HEK293 (cell line): ENCODE data around the gene ESR2.

Source experiments
- CTCF ChIA-PET: fragments of 350-600 bp; formaldehyde crosslinking; extraction: SDS; loops from one replicate; lab custom pipeline; 2021; ENCODE audit warnings: antibody characterized with exemption; lab: Yijun Ruan, JAX
- POLR2A ChIA-PET: fragments of 300-600 bp; formaldehyde crosslinking; extraction: SDS; loops from one replicate; lab custom pipeline; 2020; ENCODE audit warnings: antibody characterized with exemption, inconsistent platforms; lab: Yijun Ruan, JAX
- H3K27ac ChIP-seq: fragments of 200-500 bp; sonication (Bioruptor generic); 2 replicates; pipeline ENCODE4 v1.5.1; 2014; ENCODE audit warnings: low read depth, low read length, control low read depth, inconsistent platforms; ENCODE audit errors: extremely low read depth
- H3K36me3 ChIP-seq, 2 experiments: fragments of 200-500 bp in 1 of 2; sonication (Bioruptor generic) in 1 of 2; 1 replicate in 1 of 2; 2 replicates in 1 of 2; pipeline ENCODE4 v1.5.1; 2014 to 2017; ENCODE audit warnings: inconsistent platforms in 2 of 2, low read length in 2 of 2; ENCODE audit not compliant: control insufficient read depth in 2 of 2, insufficient read depth in 1 of 2
- H3K4me1 ChIP-seq: fragments of 200-500 bp; sonication (Bioruptor generic); 2 replicates; pipeline ENCODE4 v1.5.1; 2014; ENCODE audit warnings: mild to moderate bottlenecking, low read length, inconsistent platforms; ENCODE audit not compliant: control insufficient read depth, insufficient read depth
- H3K4me3 ChIP-seq: 2 replicates; pipeline ENCODE4 v1.5.1; 2011; ENCODE audit warnings: low read depth, mild to moderate bottlenecking, control low read depth, low read length, moderate library complexity
- H3K9me3 ChIP-seq: fragments of 200-500 bp; sonication (Bioruptor generic); 2 replicates; pipeline ENCODE4 v1.5.1; 2014; ENCODE audit warnings: low read depth, low read length, inconsistent platforms; ENCODE audit not compliant: control insufficient read depth, insufficient read depth
- BCL11B ChIP-seq: fragments of 450-650 bp; formaldehyde crosslinking; IDR thresholded peaks from 2 replicates; pipeline ENCODE4 v1.5.1; 2016; ENCODE audit warnings: low read depth, missing biosample characterization, missing genetic modification characterization
- KLF9 ChIP-seq: fragments of 450-650 bp; formaldehyde crosslinking; IDR thresholded peaks from 2 replicates; pipeline ENCODE4 v1.5.1; 2016; ENCODE audit warnings: missing biosample characterization, missing genetic modification characterization, low read depth
- PRDM10 ChIP-seq: fragments of 450-650 bp; formaldehyde crosslinking; IDR thresholded peaks from 2 replicates; pipeline ENCODE4 v1.5.1; 2016; ENCODE audit warnings: missing biosample characterization, missing genetic modification characterization
- RBAK ChIP-seq: fragments of 450-650 bp; formaldehyde crosslinking; IDR thresholded peaks from 2 replicates; pipeline ENCODE4 v1.5.1; 2016; ENCODE audit warnings: missing biosample characterization, missing genetic modification characterization
- SP2 ChIP-seq: fragments of 450-650 bp; formaldehyde crosslinking; IDR thresholded peaks from 2 replicates; pipeline ENCODE4 v1.5.1; 2016; ENCODE audit warnings: missing biosample characterization, missing genetic modification characterization
- TCF7L2 ChIP-seq: IDR thresholded peaks from 2 replicates; pipeline ENCODE4 v1.6.1; 2011; ENCODE audit warnings: low read depth, mild to moderate bottlenecking, inconsistent platforms, low read length, moderate library complexity, borderline replicate concordance
- ZFP69B ChIP-seq: fragments of 450-650 bp; formaldehyde crosslinking; IDR thresholded peaks from 2 replicates; pipeline ENCODE4 v1.5.1; 2016; ENCODE audit warnings: missing biosample characterization, missing genetic modification characterization
- ZNF133 ChIP-seq: fragments of 450-650 bp; formaldehyde crosslinking; IDR thresholded peaks from 2 replicates; pipeline ENCODE4 v1.5.1; 2016; ENCODE audit warnings: missing biosample characterization, missing genetic modification characterization
- ZNF138 ChIP-seq: fragments of 450-650 bp; formaldehyde crosslinking; IDR thresholded peaks from 2 replicates; pipeline ENCODE4 v1.5.1; 2016; ENCODE audit warnings: missing biosample characterization, missing genetic modification characterization, borderline replicate concordance
- ZNF202 ChIP-seq: fragments of 450-650 bp; formaldehyde crosslinking; IDR thresholded peaks from 2 replicates; pipeline ENCODE4 v1.5.1; 2016; ENCODE audit warnings: missing biosample characterization, missing genetic modification characterization, borderline replicate concordance
- ZNF366 ChIP-seq: fragments of 450-650 bp; formaldehyde crosslinking; conservative IDR thresholded peaks from 2 replicates; pipeline ENCODE4 v1.5.1; 2016; ENCODE audit warnings: missing biosample characterization, missing genetic modification characterization
- ZNF473 ChIP-seq: fragments of 450-650 bp; formaldehyde crosslinking; IDR thresholded peaks from 2 replicates; pipeline ENCODE4 v1.5.1; 2017; ENCODE audit warnings: missing biosample characterization, missing genetic modification characterization
- ZNF488 ChIP-seq: fragments of 450-650 bp; formaldehyde crosslinking; IDR thresholded peaks from 2 replicates; pipeline ENCODE4 v1.5.1; 2016; ENCODE audit warnings: missing biosample characterization, missing genetic modification characterization
- ZNF549 ChIP-seq: fragments of 450-650 bp; IDR thresholded peaks from 2 replicates; pipeline ENCODE4 v1.5.1; 2018; ENCODE audit warnings: missing biosample characterization, missing genetic modification characterization, mild to moderate bottlenecking, inconsistent platforms, moderate library complexity
- ZNF558 ChIP-seq: fragments of 450-650 bp; formaldehyde crosslinking; IDR thresholded peaks from 2 replicates; pipeline ENCODE4 v1.5.1; 2016; ENCODE audit warnings: missing biosample characterization, missing genetic modification characterization
- ZNF560 ChIP-seq: fragments of 450-650 bp; formaldehyde crosslinking; IDR thresholded peaks from 2 replicates; pipeline ENCODE4 v1.5.1; 2017; ENCODE audit warnings: missing biosample characterization, missing genetic modification characterization, borderline replicate concordance
- ZNF571 ChIP-seq: fragments of 450-650 bp; formaldehyde crosslinking; IDR thresholded peaks from 2 replicates; pipeline ENCODE4 v1.5.0; 2017; ENCODE audit warnings: missing biosample characterization, missing genetic modification characterization
- ZNF830 ChIP-seq: fragments of 450-650 bp; IDR thresholded peaks from 2 replicates; pipeline ENCODE4 v1.5.0; 2018; ENCODE audit warnings: missing biosample characterization, missing genetic modification characterization, low read depth, mild to moderate bottlenecking, moderate library complexity
- ZSCAN30 ChIP-seq: fragments of 450-650 bp; IDR thresholded peaks from 2 replicates; pipeline ENCODE4 v1.5.1; 2018; ENCODE audit warnings: missing biosample characterization, mild to moderate bottlenecking, missing genetic modification characterization, moderate library complexity
- TF ChIP-seq, protein P1 (sequence below): fragments of 450-650 bp; formaldehyde crosslinking; conservative IDR thresholded peaks from 2 replicates; pipeline ENCODE4 v1.5.1; 2016; ENCODE audit warnings: low read depth, missing biosample characterization, missing genetic modification characterization

The ESR2 gene

GRCh38 chr14:64337888-64338615, 43.9 kb upstream of the ESR2 start (continued):
- TF ChIP-seq ZNF202 (no peak), ZNF138 (tag by site-specific recombination) (no peak), ZNF473 (no peak), PRDM10 (tag by site-specific recombination) (peak; percentile 49), TCF7L2 (no peak), ZSCAN30 (tag by site-specific recombination) (0 out of 2 replicates have a peak, but pooled peaks have one; percentile 7)

DNA sequence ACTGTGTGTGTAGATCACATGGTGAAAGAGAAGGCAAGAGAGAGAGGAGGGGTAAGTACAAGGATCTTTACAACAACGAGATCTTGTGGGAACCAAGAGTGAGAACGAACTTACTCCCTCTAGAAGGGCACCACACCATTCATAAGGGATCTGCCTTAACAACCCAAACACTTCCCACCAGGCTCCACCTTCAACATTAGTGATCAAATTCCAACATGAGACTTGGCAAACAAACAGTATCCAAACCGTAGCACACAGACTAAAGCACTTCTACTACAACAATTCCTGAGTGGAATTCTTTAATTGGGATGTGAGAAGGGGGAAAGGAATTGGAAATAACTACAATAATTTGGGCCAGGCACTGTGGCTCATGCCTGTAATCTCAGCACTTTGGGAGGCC, 35.0 kb upstream of the ESR2 start:
- ChIA-PET POLR2A (no interaction called here), CTCF (interaction anchor here (1.4 kb wide), 1 partner anchor 562 kb away, joined by 5 read pairs; no protein-coding TSS in a partner anchor)
- Histone ChIP-seq H3K27ac (no peak overlapping the region), H3K4me1 (peaks cover 4% of the 10 kb centered on the region), H3K9me3 (no peaks in the 10 kb centered on the region), H3K4me3 (no peak overlapping the region), H3K36me3 (peaks cover 0 to 2% of the 10 kb centered on the region in 2 experiments; a peak in 2 of 3 replicates)
- TF ChIP-seq ZNF366 (tag by site-specific recombination) (no peak), ZNF558 (tag by site-specific recombination) (no peak), ZFP69B (tag by site-specific recombination) (no peak), KLF9 (tag by site-specific recombination) (no peak), ZNF571 (no peak), ZNF560 (tag by site-specific recombination) (no peak), ZNF830 (tag by site-specific recombination) (no peak), ZNF133 (tag by site-specific recombination) (no peak), BCL11B (tag by site-specific recombination) (no peak), ZNF488 (tag by site-specific recombination) (no peak), ZNF549 (tag by site-specific recombination) (no peak), SP2 (tag by site-specific recombination) (no peak), RBAK (tag by site-specific recombination) (no peak)
- TF ChIP-seq, protein P1, sequence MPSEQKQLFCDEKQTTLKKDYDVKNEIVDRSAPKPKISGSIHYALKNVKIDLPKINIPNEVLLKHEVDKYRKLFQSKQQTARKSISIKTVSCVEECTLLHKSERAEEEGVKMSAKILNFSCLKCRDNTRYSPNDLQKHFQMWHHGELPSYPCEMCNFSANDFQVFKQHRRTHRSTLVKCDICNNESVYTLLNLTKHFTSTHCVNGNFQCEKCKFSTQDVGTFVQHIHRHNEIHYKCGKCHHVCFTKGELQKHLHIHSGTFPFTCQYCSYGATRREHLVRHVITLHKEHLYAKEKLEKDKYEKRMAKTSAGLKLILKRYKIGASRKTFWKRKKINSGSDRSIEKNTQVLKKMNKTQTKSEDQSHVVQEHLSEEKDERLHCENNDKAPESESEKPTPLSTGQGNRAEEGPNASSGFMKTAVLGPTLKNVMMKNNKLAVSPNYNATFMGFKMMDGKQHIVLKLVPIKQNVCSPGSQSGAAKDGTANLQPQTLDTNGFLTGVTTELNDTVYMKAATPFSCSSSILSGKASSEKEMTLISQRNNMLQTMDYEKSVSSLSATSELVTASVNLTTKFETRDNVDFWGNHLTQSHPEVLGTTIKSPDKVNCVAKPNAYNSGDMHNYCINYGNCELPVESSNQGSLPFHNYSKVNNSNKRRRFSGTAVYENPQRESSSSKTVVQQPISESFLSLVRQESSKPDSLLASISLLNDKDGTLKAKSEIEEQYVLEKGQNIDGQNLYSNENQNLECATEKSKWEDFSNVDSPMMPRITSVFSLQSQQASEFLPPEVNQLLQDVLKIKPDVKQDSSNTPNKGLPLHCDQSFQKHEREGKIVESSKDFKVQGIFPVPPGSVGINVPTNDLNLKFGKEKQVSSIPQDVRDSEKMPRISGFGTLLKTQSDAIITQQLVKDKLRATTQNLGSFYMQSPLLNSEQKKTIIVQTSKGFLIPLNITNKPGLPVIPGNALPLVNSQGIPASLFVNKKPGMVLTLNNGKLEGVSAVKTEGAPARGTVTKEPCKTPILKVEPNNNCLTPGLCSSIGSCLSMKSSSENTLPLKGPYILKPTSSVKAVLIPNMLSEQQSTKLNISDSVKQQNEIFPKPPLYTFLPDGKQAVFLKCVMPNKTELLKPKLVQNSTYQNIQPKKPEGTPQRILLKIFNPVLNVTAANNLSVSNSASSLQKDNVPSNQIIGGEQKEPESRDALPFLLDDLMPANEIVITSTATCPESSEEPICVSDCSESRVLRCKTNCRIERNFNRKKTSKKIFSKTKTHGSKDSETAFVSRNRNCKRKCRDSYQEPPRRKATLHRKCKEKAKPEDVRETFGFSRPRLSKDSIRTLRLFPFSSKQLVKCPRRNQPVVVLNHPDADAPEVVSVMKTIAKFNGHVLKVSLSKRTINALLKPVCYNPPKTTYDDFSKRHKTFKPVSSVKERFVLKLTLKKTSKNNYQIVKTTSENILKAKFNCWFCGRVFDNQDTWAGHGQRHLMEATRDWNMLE (tag by site-specific recombination): no peak
